ENCODE results near the gene BCAP31.

BCAP31 gene

DNA sequence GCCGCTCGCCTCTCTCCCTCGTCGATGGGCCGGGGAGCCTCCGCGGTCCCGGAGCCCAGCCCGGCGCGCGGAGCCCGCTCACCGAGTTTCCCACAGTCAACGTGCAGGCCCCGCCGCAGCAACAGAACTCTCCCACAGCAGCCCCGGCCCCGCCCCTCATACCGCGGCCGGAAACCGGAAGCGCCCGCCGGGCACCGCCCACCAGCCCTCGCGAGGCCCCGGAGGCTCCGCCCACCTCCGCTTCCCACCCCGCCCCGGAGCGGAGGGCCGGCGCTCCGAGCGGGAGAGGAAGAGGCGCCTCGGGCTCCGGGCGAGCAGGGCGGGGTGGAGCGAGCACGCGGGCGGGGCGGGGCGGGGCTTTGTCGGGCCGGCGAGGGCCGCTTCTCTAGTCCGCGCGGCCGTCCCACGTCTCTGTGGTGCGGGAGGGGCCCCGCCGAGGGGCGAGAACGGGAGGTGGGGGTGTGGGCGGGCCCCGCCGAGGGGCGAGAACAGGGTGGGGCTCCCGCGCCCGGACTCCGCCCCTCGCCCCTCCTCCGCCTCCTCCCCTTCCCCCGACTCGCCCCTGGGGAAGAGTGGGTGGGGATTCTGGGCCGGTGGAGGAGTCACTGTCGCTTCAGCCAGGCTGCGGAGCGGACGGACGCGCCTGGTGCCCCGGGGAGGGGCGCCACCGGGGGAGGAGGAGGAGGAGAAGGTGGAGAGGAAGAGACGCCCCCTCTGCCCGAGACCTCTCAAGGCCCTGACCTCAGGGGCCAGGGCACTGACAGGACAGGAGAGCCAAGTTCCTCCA lies at the start of gene BCAP31, which contains the start of gene ABCD1:
BCAP31 (minus strand) TSS at position 136 of the 787 bp plus-strand sequence. CDS start 1,143 bp downstream, outside the sequence.
ABCD1 (plus strand) TSS at position 605 of the 787 bp plus-strand sequence. CDS start 411 bp downstream, outside the sequence.
- H3K4me1 Mint-ChIP-seq (ENCODE audit: low read depth) = peaks cover 20% of the 10 kb centered on the region
- H3K9me3 Mint-ChIP-seq (ENCODE audit: low read depth) = no peaks in the 10 kb centered on the region
- H3K4me3 Mint-ChIP-seq = peak within 1 kb of the TSS; percentile 89
- peak within 1 kb of the TSS; percentile 75 for H3K27ac Mint-ChIP-seq
- no peaks in the 10 kb centered on the region for H3K27me3 Mint-ChIP-seq
- H3K36me3 Mint-ChIP-seq = no peaks in the 10 kb centered on the region

GRCh38 chrX:153773218-153773611 lies 49.0 kb upstream of the BCAP31 start:
- H3K27me3 Mint-ChIP-seq = no peaks in the 10 kb centered on the region
- H3K9me3 Mint-ChIP-seq (ENCODE audit: low read depth) = no peaks in the 10 kb centered on the region
- H3K36me3 Mint-ChIP-seq = no peaks in the 10 kb centered on the region
- no peak overlapping the region for H3K27ac Mint-ChIP-seq
- H3K4me1 Mint-ChIP-seq (ENCODE audit: low read depth) = peaks cover under 1% of the 10 kb centered on the region
- no peak overlapping the region for H3K4me3 Mint-ChIP-seq

GRCh38 chrX:153772316-153773217 lies 48.4 kb upstream of the BCAP31 start:
- Mint-ChIP-seq H3K4me1 (ENCODE audit: low read depth) (peaks cover 4% of the 10 kb centered on the region), H3K36me3 (no peaks in the 10 kb centered on the region), H3K4me3 (no peak overlapping the region), H3K27me3 (no peaks in the 10 kb centered on the region), H3K9me3 (ENCODE audit: low read depth) (no peaks in the 10 kb centered on the region), H3K27ac (no peak overlapping the region)

DNA sequence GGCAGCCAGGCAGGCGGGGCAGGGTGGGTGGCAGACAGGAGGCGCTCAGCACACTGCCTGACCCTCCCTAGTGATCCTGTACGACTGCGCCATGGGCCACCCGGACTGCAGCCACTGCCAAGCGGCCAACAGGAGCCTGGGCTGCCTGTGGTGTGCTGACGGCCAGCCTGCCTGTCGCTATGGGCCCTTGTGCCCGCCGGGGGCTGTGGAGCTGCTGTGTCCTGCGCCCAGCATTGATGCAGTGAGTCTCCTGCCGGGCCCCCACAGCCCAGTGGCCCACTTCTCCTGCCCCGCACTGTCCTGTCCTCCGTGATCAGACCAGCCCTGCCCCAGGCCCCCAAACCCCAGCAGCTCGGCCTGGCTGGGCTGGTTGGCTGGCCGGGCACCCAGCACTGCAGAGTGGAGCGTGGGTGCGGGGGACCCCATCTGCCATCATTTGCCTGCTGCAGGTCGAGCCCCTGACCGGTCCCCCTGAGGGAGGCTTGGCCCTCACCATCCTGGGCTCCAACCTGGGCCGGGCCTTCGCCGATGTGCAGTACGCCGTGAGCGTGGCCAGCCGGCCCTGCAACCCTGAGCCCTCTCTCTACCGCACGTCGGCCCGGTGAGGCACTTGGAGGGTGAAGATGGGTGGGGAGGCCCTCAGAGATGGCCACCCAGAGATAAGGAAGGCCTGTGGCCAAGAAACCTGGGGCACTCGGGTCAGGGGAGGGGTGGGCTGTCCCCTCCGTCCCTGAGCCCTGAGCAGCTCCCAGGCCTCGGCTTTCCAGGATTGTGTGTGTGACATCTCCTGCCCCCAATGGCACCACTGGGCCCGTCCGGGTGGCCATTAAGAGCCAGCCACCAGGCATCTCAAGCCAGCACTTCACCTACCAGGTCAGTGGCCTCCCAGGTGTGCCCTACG lies 47.5 kb upstream of the BCAP31 start:
- no peak overlapping the region for H3K27ac Mint-ChIP-seq

GRCh38 chrX:153770601-153771414 lies 46.6 kb upstream of the BCAP31 start:
- H3K27ac Mint-ChIP-seq = no peak overlapping the region
- H3K9me3 Mint-ChIP-seq (ENCODE audit: low read depth) = no peaks in the 10 kb centered on the region
- H3K27me3 Mint-ChIP-seq = no peaks in the 10 kb centered on the region
- H3K36me3 Mint-ChIP-seq = no peaks in the 10 kb centered on the region
- peaks cover 11% of the 10 kb centered on the region for H3K4me1 Mint-ChIP-seq (ENCODE audit: low read depth)
- no peak overlapping the region for H3K4me3 Mint-ChIP-seq

More for the DNA sequence above, 47.5 kb upstream of the BCAP31 start:
- Mint-ChIP-seq H3K4me1 (ENCODE audit: low read depth) (peaks cover 5% of the 10 kb centered on the region), H3K27me3 (no peaks in the 10 kb centered on the region), H3K4me3 (no peak overlapping the region), H3K36me3 (no peaks in the 10 kb centered on the region), H3K9me3 (ENCODE audit: low read depth) (no peaks in the 10 kb centered on the region)

DNA sequence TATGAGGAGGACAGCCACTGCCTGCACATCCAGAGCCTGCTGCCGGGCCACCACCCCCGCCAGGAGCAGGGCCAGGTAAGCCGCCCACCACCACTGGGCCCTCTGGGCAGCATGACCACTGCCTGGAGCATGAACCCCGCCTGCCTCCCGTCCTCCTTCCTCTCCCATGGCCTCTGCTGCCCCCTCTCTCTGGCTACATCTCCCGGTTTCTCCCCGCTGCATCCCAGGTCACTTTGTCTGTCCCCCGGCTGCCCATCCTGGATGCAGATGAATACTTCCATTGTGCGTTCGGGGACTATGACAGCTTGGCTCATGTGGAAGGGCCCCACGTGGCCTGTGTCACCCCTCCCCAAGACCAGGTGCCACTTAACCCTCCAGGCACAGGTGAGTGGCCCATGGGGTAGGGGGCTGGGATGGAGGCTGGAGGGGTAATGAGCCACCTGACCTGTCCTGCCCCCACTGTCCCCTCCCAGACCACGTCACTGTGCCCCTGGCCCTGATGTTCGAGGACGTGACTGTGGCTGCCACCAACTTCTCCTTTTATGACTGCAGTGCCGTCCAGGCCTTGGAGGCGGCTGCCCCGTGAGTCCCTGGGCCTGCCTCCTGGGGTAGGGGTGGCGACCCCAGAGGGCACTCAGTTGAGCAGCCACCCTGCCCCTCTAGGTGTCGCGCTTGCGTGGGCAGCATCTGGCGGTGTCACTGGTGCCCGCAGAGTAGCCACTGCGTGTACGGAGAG lies 45.8 kb upstream of the BCAP31 start:
- H3K4me1 Mint-ChIP-seq (ENCODE audit: low read depth) = peaks cover 11% of the 10 kb centered on the region
- H3K4me3 Mint-ChIP-seq = no peak overlapping the region
- H3K9me3 Mint-ChIP-seq (ENCODE audit: low read depth) = no peaks in the 10 kb centered on the region
- no peaks in the 10 kb centered on the region for H3K27me3 Mint-ChIP-seq
- H3K36me3 Mint-ChIP-seq = no peaks in the 10 kb centered on the region
- no peak overlapping the region for H3K27ac Mint-ChIP-seq

- Mint-ChIP-seq H3K9me3 (ENCODE audit: low read depth) (no peaks in the 10 kb centered on the region), H3K4me1 (ENCODE audit: low read depth) (peaks cover 11% of the 10 kb centered on the region), H3K27me3 (no peaks in the 10 kb centered on the region), H3K4me3 (no peak overlapping the region), H3K36me3 (no peaks in the 10 kb centered on the region), H3K27ac (no peak overlapping the region)
Measured at GRCh38 chrX:153769158-153769864, 45.1 kb upstream of the BCAP31 start.

DNA sequence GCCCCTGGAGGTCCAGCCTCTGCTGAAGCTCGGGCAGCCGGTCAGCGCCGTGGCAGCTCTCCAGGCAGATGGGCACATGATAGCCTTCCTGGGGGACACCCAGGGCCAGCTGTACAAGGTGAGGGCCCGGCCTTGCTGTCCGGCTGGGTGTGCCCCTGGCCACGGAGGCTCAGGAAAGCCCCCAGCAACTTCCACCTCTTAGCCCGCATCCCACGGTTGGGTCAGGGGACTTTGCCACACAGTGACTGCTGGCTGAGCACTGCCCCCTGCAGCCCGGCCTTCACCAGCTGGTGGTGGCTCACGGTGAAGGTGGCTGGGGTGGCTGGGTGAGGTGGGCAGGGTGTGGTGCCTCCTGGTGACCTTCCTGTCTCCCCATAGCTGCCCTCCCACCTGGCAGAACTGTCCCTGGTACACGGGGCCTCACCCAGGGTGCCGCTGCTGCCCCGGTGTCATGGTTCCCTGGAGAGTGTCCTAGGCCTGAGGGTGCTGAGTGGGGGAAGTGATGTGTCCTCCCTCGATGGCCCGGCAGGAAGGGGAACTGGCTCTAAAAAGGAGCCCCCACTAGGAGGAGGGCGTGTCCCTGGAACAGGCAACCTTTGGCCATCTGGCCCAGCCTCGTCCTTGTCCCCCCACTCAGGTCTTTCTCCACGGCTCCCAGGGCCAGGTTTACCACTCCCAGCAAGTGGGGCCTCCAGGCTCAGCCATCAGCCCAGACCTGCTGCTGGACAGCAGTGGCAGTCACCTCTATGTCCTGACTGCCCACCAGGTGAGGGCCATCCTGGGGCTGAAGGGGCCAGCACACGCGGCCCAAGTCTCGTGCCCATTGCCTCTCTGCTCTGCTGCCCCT lies 44.3 kb upstream of the BCAP31 start:
- Mint-ChIP-seq H3K9me3 (ENCODE audit: low read depth) (no peaks in the 10 kb centered on the region), H3K4me3 (peak overlapping the region; percentile 61), H3K4me1 (ENCODE audit: low read depth) (peaks cover 14% of the 10 kb centered on the region), H3K27me3 (no peaks in the 10 kb centered on the region), H3K36me3 (no peaks in the 10 kb centered on the region), H3K27ac (no peak overlapping the region)

DNA sequence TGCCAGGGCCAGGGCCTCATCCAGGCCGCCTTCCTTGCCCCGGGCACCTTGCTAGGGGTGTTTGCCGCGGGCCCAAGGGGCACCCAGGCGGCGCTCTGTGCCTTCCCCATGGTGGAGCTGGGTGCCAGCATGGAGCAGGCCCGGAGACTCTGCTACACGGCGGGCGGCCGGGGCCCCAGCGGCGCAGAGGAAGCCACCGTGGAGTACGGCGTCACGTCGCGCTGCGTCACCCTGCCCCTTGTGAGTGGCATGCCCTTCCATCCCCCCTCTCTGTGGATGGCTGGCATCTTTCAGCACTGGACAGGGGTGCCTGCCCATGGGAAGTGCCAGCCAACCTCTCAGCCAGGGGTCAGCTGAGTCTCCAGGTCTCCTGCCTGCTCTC lies 43.5 kb upstream of the BCAP31 start:
- Mint-ChIP-seq H3K36me3 (no peaks in the 10 kb centered on the region), H3K4me3 (no peak overlapping the region), H3K9me3 (ENCODE audit: low read depth) (no peaks in the 10 kb centered on the region), H3K27ac (no peak overlapping the region), H3K4me1 (ENCODE audit: low read depth) (peaks cover 14% of the 10 kb centered on the region), H3K27me3 (no peaks in the 10 kb centered on the region)

DNA sequence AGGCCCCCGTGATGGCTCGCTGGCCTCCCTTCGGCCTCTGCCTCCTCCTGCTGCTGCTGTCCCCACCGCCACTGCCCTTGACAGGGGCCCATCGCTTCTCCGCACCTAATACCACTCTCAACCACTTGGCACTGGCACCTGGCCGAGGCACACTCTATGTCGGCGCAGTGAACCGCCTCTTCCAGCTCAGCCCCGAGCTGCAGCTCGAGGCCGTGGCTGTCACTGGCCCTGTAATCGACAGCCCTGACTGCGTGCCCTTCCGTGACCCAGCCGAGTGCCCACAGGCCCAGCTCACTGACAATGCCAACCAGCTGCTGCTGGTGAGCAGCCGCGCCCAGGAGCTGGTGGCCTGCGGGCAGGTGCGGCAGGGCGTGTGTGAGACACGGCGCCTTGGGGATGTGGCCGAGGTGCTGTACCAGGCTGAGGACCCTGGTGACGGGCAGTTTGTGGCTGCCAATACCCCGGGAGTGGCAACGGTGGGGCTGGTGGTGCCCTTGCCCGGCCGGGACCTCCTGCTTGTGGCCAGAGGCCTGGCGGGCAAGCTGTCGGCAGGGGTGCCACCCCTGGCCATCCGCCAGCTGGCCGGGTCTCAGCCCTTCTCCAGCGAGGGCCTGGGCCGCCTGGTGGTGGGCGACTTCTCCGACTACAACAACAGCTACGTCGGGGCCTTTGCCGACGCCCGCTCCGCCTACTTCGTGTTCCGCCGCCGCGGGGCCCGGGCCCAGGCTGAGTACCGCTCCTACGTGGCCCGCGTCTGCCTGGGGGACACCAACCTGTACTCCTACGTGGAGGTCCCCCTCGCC lies 42.9 kb upstream of the BCAP31 start:
- Mint-ChIP-seq H3K4me1 (ENCODE audit: low read depth) (peaks cover 14% of the 10 kb centered on the region), H3K4me3 (peak overlapping the region; percentile 73), H3K36me3 (no peaks in the 10 kb centered on the region), H3K27me3 (no peaks in the 10 kb centered on the region), H3K9me3 (ENCODE audit: low read depth) (no peaks in the 10 kb centered on the region), H3K27ac (no peak overlapping the region)

- Mint-ChIP-seq H3K9me3 (ENCODE audit: low read depth) (no peaks in the 10 kb centered on the region), H3K36me3 (no peaks in the 10 kb centered on the region), H3K4me3 (peak overlapping the region; percentile 73), H3K4me1 (ENCODE audit: low read depth) (peaks cover 14% of the 10 kb centered on the region), H3K27ac (peak overlapping the region; percentile 78), H3K27me3 (no peaks in the 10 kb centered on the region)
Measured at GRCh38 chrX:153766098-153766817, 42.1 kb upstream of the BCAP31 start.

Measured in activated naive CD8-positive, alpha-beta T cell (primary cell).